Eye (tissue), 1 donor: ENCODE results near the gene ST6GAL2.
A peak's percentile ranks its signal among the peaks of the same experiment; 100 is the strongest.

Experiments used
- DNase-seq: peaks from one replicate; pipeline ENCODE4 v3.0.0-alpha.2; 2015

Gene ST6GAL2

GRCh38 chr2:106825161-106825560 lies 60.8 kb downstream of the ST6GAL2 start:
- DNase-seq = no peak

DNA sequence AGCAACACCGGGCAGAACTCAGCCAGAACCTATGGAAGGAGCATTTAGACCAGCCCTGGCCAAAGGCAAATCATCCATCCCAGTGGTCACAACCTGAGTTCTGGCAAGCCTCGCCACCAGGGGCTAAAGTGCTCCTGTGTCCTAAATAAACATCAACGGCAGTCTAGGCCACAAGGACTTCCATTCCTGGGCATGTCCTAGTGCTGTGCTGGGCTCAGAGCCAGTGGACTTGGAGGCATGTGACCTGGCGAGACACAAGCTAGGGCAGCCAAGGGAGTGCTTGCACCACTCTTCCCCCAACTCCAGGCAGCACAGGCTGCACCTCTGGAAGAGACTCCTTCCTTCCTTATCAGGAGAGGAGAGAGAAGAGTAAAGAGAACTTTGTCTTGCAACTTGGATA lies 69.0 kb downstream of the ST6GAL2 start:
- no peak for DNase-seq

DNA sequence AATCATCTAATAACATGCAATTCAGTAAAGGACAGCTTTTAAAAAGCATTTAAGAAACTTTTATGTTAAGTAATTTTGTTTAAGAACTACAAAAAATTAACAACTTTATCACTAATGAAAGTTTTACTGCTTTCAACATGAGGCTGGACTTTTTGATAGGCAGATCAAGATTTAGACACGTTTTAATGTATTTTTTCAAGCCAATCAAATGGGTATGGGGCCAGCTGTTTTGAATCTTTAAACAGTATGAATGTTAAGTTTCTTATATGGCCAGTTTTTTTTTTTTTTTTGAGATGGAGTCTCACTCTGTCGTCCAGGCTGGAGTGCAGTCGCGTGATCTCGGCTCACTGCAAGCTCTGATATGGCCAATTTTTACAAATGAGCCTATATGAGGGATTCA lies 73.1 kb downstream of the ST6GAL2 start:
- DNase-seq = no peak

DNA sequence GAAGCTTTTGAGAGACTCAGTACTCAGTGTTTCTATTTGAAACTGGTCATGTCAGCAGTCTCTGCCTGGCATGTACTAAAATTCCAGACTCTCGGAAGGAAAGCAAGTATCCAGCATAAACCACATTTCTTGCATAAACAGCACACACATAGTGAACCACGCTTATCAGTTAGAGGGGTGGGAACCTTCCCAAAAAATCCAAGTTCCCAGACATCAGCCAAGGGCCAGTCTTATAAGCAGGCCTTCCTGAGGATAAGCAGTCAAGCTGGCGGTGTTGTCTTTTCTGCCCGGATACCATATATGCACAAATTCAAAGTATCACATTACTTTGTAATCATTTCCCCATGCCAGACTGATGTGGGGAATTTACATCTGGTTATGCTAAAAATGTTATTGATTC lies 73.6 kb downstream of the ST6GAL2 start:
- peak; percentile 65 for DNase-seq

DNA sequence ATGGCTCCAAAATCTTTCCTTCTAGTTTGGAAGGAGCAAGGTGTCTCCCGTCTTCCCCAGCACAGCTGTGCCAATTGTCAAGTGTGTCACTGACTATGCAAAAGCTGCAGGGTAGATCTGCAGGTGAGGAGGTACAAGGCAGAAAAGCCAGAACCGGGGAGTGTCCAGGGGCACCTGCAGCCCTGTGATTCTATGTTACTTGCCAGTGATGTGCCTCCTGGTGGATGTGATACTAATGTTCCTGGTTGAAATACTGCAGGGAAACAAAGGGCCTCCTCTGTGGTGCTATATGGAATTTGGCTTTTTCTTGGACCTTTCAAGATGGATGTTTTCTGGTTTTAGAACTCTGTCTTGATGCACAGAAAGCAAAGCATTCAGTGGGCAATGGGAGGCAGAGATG lies 80.3 kb downstream of the ST6GAL2 start:
- no peak for DNase-seq

- no peak for DNase-seq
These were observed 81.8 kb downstream of the ST6GAL2 start for GRCh38 chr2:106804161-106804560.

GRCh38 chr2:106800976-106801655 lies 84.9 kb downstream of the ST6GAL2 start:
- DNase-seq = peak; percentile 50

DNA sequence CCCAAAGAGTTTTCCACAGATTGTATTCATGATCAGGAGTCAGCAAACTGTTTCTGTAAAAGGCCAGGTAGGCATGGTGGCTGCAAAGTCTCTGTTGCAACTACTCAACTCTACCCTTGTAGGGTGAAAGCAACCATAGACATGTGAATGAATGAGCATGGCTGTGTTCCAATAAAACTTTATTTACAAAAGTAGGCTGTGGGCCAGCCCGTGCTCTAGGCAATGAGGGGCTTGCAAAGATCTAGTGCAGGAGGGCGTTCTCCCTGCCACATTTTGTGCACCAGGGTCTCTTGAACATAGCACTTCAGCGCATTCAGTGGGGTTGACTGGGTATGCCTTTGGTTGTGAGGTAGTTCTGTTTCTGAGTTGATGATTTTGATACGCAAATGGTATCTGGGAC lies 85.8 kb downstream of the ST6GAL2 start:
- DNase-seq = no peak

DNA sequence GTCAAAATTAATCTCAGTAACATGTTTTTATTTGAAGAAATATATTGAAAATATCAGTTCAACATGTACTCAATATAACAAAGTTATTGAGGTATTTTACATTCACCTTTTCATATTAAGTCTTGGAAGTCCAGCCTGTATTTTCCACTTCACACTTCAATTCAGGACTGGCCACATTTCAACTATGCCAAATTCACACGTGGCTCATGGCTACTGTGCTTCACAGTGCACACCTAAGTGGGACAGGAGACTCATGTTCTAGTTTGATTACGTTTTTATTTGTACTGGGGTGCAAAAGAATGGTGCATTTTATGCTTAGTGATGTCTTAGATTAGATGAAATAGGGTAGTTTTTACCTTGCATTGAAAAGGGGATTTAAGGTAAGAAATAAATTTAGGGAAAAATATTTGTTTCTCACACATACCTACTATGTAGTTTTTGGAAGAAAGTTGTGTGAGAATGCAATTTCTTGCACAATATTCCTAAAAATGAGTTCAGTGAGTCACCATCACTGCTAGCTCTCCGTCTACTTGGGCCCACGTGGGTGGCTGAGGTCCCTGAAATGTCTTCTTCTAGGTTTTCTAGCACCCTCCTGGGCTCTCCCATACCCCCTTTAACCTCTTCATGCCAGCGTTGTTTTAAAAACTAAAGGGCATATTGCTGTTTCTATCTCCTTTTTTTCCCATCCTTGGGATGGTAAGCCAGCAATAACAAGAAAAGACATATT lies 87.0 kb downstream of the ST6GAL2 start:
- DNase-seq = no peak

GRCh38 chr2:106797494-106797893 lies 88.5 kb downstream of the ST6GAL2 start:
- no peak for DNase-seq

DNA sequence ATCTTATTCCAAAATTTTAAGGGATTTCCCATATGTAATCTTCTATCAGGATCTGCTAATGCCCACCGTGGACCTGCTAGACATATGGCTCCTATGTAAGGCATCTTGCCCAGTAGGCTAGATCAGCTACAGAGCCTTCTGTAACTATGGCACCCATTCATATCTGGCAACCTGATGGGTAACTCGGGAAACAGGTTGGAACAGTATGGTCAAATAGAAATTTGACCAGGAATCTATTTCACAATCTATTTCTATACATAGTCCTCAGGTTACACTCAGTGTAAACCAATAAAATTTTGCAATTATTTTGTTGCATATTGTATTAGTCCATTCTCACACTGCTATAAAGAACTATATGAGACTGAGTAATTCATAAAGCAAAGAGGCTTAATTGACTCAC lies 93.3 kb downstream of the ST6GAL2 start:
- no peak for DNase-seq

DNA sequence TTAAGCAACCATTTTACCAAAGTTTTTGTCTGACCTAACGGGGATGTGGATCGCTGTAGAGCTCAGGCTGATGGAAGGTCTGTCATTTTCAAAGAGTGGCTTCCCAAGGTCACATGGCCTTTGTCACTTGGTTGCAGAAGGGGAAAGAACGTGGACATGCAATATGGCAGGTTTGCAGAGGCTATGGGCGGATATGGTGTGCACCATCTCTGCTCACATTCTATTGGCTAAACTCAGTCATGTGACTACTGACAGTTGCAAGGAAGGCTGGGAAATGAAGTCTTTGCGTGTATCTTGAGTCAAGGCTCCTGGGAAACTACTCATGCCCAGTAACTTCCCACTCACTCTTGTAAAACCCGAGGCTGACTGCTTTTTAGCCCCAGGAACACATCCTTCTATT lies 96.8 kb downstream of the ST6GAL2 start:
- no peak for DNase-seq

GRCh38 chr2:106782681-106783080 lies 103.3 kb downstream of the ST6GAL2 start:
- DNase-seq = no peak

GRCh38 chr2:106781196-106781595 lies 104.8 kb downstream of the ST6GAL2 start:
- peak; percentile 35 for DNase-seq

DNA sequence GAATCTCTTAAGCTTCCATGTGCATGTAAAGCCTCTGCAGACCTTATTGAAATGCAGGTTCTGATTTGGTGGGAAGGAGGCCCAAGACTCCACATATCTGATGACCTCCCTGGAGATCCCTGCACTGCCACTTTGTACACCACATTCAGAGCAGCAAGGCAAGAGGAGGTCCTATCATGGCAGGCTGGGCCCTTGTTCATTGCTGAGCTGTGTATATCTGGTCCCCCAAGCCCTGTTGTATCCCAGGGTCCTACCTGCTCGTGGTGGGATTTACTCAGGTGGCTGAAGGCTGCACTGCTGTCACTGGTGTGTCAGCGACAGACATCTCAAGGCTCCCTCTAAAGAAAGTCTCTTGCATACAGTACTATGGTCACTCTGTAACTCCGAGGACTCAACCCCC lies 114.2 kb downstream of the ST6GAL2 start:
- DNase-seq = no peak

DNA sequence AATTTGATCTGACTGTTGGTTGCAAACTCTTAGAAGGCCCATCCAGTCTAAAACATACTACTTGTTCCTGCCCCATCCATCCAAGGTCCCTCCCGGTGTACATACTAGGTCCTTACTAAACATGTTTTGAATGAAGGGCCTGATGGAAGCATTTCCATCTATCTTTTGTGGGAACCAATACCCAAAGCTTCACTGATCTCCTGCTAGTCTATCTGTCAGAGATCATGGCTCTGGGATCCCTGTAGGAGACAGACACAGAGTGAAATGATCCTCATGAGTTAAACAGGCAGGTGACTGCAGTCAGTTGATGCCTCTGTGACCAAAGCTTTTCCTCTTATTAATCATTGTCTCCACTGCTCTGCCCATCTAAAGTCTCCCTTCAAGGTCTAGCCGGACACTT lies 115.0 kb downstream of the ST6GAL2 start:
- DNase-seq = no peak

GRCh38 chr2:106764614-106765013 lies 121.4 kb downstream of the ST6GAL2 start:
- DNase-seq = peak; percentile 26

- DNase-seq = no peak
These were observed 126.0 kb downstream of the ST6GAL2 start for GRCh38 chr2:106759966-106760365.

- DNase-seq = peak; percentile 22
These were observed 127.0 kb downstream of the ST6GAL2 start for GRCh38 chr2:106758901-106759497.
